SK-N-SH treated with all-trans-retinoic acid at 6 μM for 48 hours (cell line): ENCODE measurements around the gene CASZ1.

Experiments
- BACH2 ChIP-seq: fragments of 250-450 bp; sonication (Bioruptor Pico); IDR thresholded peaks from 2 replicates; pipeline ENCODE4 v1.9.0; 2021; ENCODE audit warnings: mild to moderate bottlenecking, borderline replicate concordance
- CSDC2 ChIP-seq: fragments of 250-450 bp; sonication (Bioruptor Pico); IDR thresholded peaks from 2 replicates; pipeline ENCODE4 v1.5.0; 2020; ENCODE audit warnings: mild to moderate bottlenecking, moderate library complexity
- ISL1 ChIP-seq: fragments of 250-450 bp; sonication (Bioruptor Pico); IDR thresholded peaks from 2 replicates; pipeline ENCODE4 v2.1.2; 2022; ENCODE audit warnings: mild to moderate bottlenecking, moderate library complexity
- RARB ChIP-seq: fragments of 250-450 bp; sonication (Bioruptor Pico); IDR thresholded peaks from 2 replicates; pipeline ENCODE4 v1.8.0; 2021; ENCODE audit warnings: mild to moderate bottlenecking, moderate library complexity
- TCF4 ChIP-seq: fragments of 250-450 bp; sonication (Bioruptor Pico); IDR thresholded peaks from 2 replicates; pipeline ENCODE4 v1.8.0; 2021; ENCODE audit warnings: mild to moderate bottlenecking, moderate library complexity, borderline replicate concordance
- ZC3H10 ChIP-seq: fragments of 250-450 bp; sonication (Bioruptor Pico); IDR thresholded peaks from 2 replicates; pipeline ENCODE4 v1.5.1; 2021; ENCODE audit warnings: mild to moderate bottlenecking, moderate library complexity
- ZFP3 ChIP-seq: fragments of 250-450 bp; sonication (Bioruptor Pico); IDR thresholded peaks from 2 replicates; pipeline ENCODE4 v1.5.0; 2020; ENCODE audit warnings: mild to moderate bottlenecking, moderate library complexity
- ZFP30 ChIP-seq: fragments of 450-650 bp; formaldehyde crosslinking; IDR thresholded peaks from 2 replicates; pipeline ENCODE4 v1.5.0; 2022; ENCODE audit warnings: mild to moderate bottlenecking, moderate library complexity
- ZNF70 ChIP-seq: fragments of 450-650 bp; formaldehyde crosslinking; IDR thresholded peaks from 2 replicates; pipeline ENCODE4 v1.5.0; 2020; ENCODE audit warnings: mild to moderate bottlenecking, moderate library complexity
- ZNF8 ChIP-seq: fragments of 450-650 bp; formaldehyde crosslinking; IDR thresholded peaks from 2 replicates; pipeline ENCODE4 v1.5.0; 2020; ENCODE audit warnings: mild to moderate bottlenecking, moderate library complexity
- TF ChIP-seq, protein P1 (sequence below): fragments of 250-450 bp; sonication (Bioruptor Pico); IDR thresholded peaks from 2 replicates; pipeline ENCODE4 v1.8.0; 2020; ENCODE audit warnings: mild to moderate bottlenecking, moderate library complexity, borderline replicate concordance

DNA sequence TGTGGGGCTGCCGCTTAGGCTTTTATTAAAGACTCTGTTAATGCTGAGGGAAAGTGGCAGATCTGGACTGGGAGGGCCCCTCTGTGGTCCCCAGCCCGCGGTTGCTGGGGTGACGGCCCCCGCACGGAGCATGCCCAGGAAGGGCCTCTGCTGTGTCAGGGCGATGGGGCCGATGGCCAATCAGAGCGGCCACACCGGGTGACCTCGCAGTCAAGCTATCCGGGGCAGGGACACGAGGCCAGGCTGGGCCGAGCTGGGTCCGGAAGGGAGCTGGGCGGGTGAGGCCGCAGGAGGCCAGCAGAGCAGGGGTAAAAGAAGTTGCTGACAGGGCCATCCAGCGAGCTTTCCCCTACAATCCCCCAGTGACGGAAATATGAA lies 145.1 kb downstream of the CASZ1 start:
- TF ChIP-seq ZC3H10 (no peak), RARB (CRISPR knock-in tag) (no peak), ZNF8 (CRISPR knock-in tag) (no peak), ZNF70 (CRISPR knock-in tag) (no peak), ZFP30 (CRISPR knock-in tag) (no peak), ISL1 (CRISPR knock-in tag) (no peak), TCF4 (CRISPR knock-in tag) (no peak), BACH2 (no peak), ZFP3 (no peak), CSDC2 (CRISPR knock-in tag) (no peak)
- TF ChIP-seq, protein P1, sequence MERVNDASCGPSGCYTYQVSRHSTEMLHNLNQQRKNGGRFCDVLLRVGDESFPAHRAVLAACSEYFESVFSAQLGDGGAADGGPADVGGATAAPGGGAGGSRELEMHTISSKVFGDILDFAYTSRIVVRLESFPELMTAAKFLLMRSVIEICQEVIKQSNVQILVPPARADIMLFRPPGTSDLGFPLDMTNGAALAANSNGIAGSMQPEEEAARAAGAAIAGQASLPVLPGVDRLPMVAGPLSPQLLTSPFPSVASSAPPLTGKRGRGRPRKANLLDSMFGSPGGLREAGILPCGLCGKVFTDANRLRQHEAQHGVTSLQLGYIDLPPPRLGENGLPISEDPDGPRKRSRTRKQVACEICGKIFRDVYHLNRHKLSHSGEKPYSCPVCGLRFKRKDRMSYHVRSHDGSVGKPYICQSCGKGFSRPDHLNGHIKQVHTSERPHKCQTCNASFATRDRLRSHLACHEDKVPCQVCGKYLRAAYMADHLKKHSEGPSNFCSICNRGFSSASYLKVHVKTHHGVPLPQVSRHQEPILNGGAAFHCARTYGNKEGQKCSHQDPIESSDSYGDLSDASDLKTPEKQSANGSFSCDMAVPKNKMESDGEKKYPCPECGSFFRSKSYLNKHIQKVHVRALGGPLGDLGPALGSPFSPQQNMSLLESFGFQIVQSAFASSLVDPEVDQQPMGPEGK = no peak
